ENCODE measurements around the gene PANX1. TPM values are rescaled to one million over a fixed set of nuclear protein-coding genes. Genes with fewer than 3 reads are reported as not detected.

PANX1 gene
- polyA plus RNA-seq, 1 of the 3 experiments (the other 2 are of a cell fraction): 11.1 TPM

DNA sequence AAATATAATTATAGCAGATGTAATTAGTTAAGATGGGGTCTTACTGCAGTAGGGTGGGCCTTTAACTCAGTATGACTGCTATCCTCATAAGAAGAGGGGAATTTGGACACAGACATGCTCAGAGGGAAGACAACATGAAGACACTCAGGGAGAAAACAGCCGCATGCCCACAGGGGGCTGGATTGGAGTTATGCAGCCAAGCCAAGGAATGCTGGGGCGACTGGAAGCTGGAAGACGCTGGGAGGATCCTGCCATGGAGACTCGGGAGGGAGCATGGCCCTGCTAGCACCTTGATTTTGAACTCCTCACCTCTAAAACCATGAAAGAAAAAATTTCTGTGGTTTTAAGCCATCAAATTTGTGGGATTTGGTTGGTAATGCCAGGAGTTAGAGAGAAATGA lies 40.9 kb downstream of the PANX1 start:
- TF ChIP-seq RXRA (IDR thresholded peaks at IDR 0.05; ENCODE audit: borderline replicate concordance, low read depth) (no peak), FOXJ3 (CRISPR knock-in tag; IDR thresholded peaks at IDR 0.05) (no peak), RFX5 (IDR thresholded peaks at IDR 0.05; ENCODE audit: low read length) (no peak), NRF1 (IDR thresholded peaks at IDR 0.05; ENCODE audit: low read depth, low read length) (no peak), FOXM1 (IDR thresholded peaks at IDR 0.05; ENCODE audit: low read depth) (no peak), ELF1 (IDR thresholded peaks at IDR 0.05) (no peak), FOSL2 (IDR thresholded peaks at IDR 0.05; ENCODE audit: borderline replicate concordance, low read depth) (no peak), RAD21 (IDR thresholded peaks at IDR 0.05; ENCODE audit: low read length) (no peak), JUND (IDR thresholded peaks at IDR 0.05) (no peak), MXI1 (IDR thresholded peaks at IDR 0.05; ENCODE audit: low read depth, low read length) (no peak), EZH2phosphoT487 (IDR thresholded peaks at IDR 0.05; ENCODE audit: borderline replicate concordance, low read depth) (no peak), MEF2A (IDR thresholded peaks at IDR 0.05; ENCODE audit: borderline replicate concordance, low read depth) (no peak)
- TF ChIP-seq, protein P1, sequence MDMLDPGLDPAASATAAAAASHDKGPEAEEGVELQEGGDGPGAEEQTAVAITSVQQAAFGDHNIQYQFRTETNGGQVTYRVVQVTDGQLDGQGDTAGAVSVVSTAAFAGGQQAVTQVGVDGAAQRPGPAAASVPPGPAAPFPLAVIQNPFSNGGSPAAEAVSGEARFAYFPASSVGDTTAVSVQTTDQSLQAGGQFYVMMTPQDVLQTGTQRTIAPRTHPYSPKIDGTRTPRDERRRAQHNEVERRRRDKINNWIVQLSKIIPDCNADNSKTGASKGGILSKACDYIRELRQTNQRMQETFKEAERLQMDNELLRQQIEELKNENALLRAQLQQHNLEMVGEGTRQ (IDR thresholded peaks at IDR 0.05; ENCODE audit: borderline replicate concordance, low read depth, low read length): no peak
- TF ChIP-seq, protein P2, sequence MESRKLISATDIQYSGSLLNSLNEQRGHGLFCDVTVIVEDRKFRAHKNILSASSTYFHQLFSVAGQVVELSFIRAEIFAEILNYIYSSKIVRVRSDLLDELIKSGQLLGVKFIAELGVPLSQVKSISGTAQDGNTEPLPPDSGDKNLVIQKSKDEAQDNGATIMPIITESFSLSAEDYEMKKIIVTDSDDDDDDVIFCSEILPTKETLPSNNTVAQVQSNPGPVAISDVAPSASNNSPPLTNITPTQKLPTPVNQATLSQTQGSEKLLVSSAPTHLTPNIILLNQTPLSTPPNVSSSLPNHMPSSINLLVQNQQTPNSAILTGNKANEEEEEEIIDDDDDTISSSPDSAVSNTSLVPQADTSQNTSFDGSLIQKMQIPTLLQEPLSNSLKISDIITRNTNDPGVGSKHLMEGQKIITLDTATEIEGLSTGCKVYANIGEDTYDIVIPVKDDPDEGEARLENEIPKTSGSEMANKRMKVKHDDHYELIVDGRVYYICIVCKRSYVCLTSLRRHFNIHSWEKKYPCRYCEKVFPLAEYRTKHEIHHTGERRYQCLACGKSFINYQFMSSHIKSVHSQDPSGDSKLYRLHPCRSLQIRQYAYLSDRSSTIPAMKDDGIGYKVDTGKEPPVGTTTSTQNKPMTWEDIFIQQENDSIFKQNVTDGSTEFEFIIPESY (IDR thresholded peaks at IDR 0.05; ENCODE audit: borderline replicate concordance, low read depth): no peak
- TF ChIP-seq, protein P3, sequence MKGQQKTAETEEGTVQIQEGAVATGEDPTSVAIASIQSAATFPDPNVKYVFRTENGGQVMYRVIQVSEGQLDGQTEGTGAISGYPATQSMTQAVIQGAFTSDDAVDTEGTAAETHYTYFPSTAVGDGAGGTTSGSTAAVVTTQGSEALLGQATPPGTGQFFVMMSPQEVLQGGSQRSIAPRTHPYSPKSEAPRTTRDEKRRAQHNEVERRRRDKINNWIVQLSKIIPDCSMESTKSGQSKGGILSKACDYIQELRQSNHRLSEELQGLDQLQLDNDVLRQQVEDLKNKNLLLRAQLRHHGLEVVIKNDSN (IDR thresholded peaks at IDR 0.05; ENCODE audit: borderline replicate concordance, low read depth): no peak
- ChIA-PET CTCF (interaction anchor here (0.6 to 1.0 kb wide), 3 partner anchors 13 to 282 kb away, joined by 3 to 4 read pairs (median 3); no protein-coding TSS in a partner anchor), POLR2A (no interaction called here)
- DNase-seq: no peak
- Histone ChIP-seq H3K27me3 (ENCODE audit: insufficient read depth) (no peaks in the 10 kb centered on the region), H3K4me1 (ENCODE audit: control insufficient read depth in 1 of 2, insufficient read depth in 2 of 2, low read depth in 1 of 2, low read length in 1 of 2) (peaks cover 0 to 12% of the 10 kb centered on the region in 2 experiments; a peak in 1 of 4 replicates), H3K9me3 (no peaks in the 10 kb centered on the region), H3K27ac (ENCODE audit: low read depth in 2 of 2, low read length in 1 of 2) (no peak overlapping the region), H3K4me2 (no peak overlapping the region), H3K36me3 (replicated peaks in 1 of 2; ENCODE audit: control insufficient read depth in 1 of 2, insufficient read depth in 2 of 2, low read length in 1 of 2) (no peaks in the 10 kb centered on the region), H3K9me2 (no peaks in the 10 kb centered on the region), H3K4me3 (ENCODE audit: low read depth in 2 of 2, low read length in 1 of 2) (no peak overlapping the region), H2AFZ (ENCODE audit: low read depth) (no peak overlapping the region), H3F3A (replicated peaks; ENCODE audit: insufficient read depth) (no peaks in the 10 kb centered on the region), H4K20me1 (ENCODE audit: insufficient read depth) (peaks cover 56% of the 10 kb centered on the region), H3K9ac (no peak overlapping the region), H3K79me2 (ENCODE audit: insufficient read depth) (peaks cover 94% of the 10 kb centered on the region)
- WGBS (ENCODE audit: low lambda C conversion rate): 94% methylated on average over 4 of the region's 4 CpGs
